OCI-LY7 (cell line): Measurements from ENCODE around the gene CRAMP1. TPM values are rescaled to one million over a fixed set of nuclear protein-coding genes. Genes with fewer than 3 reads are reported as not detected.
"Not testable (repeated sequence)": the region's sequence is repeated elsewhere in the genome, so short reads cannot be mapped to it uniquely, and the experiment has no call there.

Source experiments
- BruUV-seq: library from RNA; stranded (reverse); fragments of 400-500 nt; replicated peaks from 2 replicates; lab custom pipeline; 2021; lab: Mats Ljungman, UMichigan
- CTCF ChIA-PET: fragments of 300-600 bp; sonication (Branson Sonifier 250); formaldehyde crosslinking; loops from one replicate; lab custom pipeline; 2022; ENCODE audit warnings: antibody characterized with exemption; ENCODE audit not compliant: unreplicated experiment; lab: Charles Lee
- POLR2A ChIA-PET: fragments of 300-600 bp; sonication (Branson Sonifier 250); formaldehyde crosslinking; loops from one replicate; lab custom pipeline; 2022; ENCODE audit warnings: antibody characterized with exemption; lab: Charles Lee
- DNase-seq: peaks from one replicate; pipeline ENCODE4 v3.0.0-alpha.2; 2015; ENCODE audit warnings: low spot score
- H2AFZ ChIP-seq: fragments of 200-600 bp; sonication (generic), shearing (Covaris generic); 2 replicates; pipeline ENCODE4 v1.6.1; 2014; ENCODE audit warnings: mild to moderate bottlenecking, antibody characterized with exemption, low read length, moderate library complexity
- H3K27ac ChIP-seq: fragments of 200-600 bp; sonication (generic); 2 replicates; pipeline ENCODE4 v1.5.1; 2014; ENCODE audit warnings: mixed run types, low read depth, mild to moderate bottlenecking, moderate library complexity, low read length, inconsistent platforms; ENCODE audit not compliant: poor library complexity, severe bottlenecking
- H3K36me3 ChIP-seq: fragments of 200-600 bp; sonication (generic); 2 replicates; pipeline ENCODE4 v1.6.1; 2014; ENCODE audit warnings: mild to moderate bottlenecking, antibody characterized with exemption, low read length, moderate library complexity, mixed read lengths; ENCODE audit not compliant: insufficient read depth
- H3K4me1 ChIP-seq: fragments of 200-600 bp; sonication (generic); 2 replicates; pipeline ENCODE4 v1.5.1; 2014; ENCODE audit warnings: mild to moderate bottlenecking, low read length; ENCODE audit not compliant: insufficient read depth, poor library complexity, severe bottlenecking
- H3K4me2 ChIP-seq: fragments of 200-600 bp; sonication (generic); 2 replicates; pipeline ENCODE4 v1.6.1; 2014; ENCODE audit warnings: mild to moderate bottlenecking, low read length
- H3K4me3 ChIP-seq: fragments of 200-600 bp; sonication (generic); 2 replicates; pipeline ENCODE4 v1.5.1; 2014; ENCODE audit warnings: mild to moderate bottlenecking, low read depth, low read length; ENCODE audit not compliant: poor library complexity, severe bottlenecking
- H3K79me2 ChIP-seq: fragments of 200-600 bp; sonication (generic); 2 replicates; pipeline ENCODE4 v1.6.1; 2016; ENCODE audit warnings: low read depth, mild to moderate bottlenecking, low read length, moderate library complexity, mixed read lengths; ENCODE audit not compliant: insufficient read depth
- H3K9me2 ChIP-seq: fragments of 200-600 bp; sonication (generic); 2 replicates; pipeline ENCODE4 v1.6.1; 2016; ENCODE audit warnings: mild to moderate bottlenecking, low read length, mixed read lengths; ENCODE audit not compliant: insufficient read depth
- H3K9me3 ChIP-seq: fragments of 200-600 bp; sonication (generic); 2 replicates; pipeline ENCODE4 v1.6.1; 2014; ENCODE audit warnings: mild to moderate bottlenecking, mixed run types, low read length, mixed read lengths
- H4K20me1 ChIP-seq: fragments of 200-600 bp; sonication (generic); 2 replicates; pipeline ENCODE4 v1.6.1; 2014; ENCODE audit warnings: mild to moderate bottlenecking, antibody characterized with exemption, low read length, moderate library complexity, mixed read lengths; ENCODE audit not compliant: insufficient read depth
- EZH2phosphoT487 ChIP-seq: fragments of 200-600 bp; sonication (generic); IDR thresholded peaks from 2 replicates; pipeline ENCODE4 v1.6.1; 2018; ENCODE audit warnings: low read depth, borderline replicate concordance, mild to moderate bottlenecking, mixed run types, antibody characterized with exemption, low read length, moderate library complexity, mixed read lengths
- intact Hi-C: fragments of 100-400 bp; cut with micrococcal nuclease; formaldehyde crosslinking; loops from one replicate; pipeline ENCODE4 v1.10.0; 2022; ENCODE audit not compliant: unreplicated experiment
- total RNA-seq, 2 experiments: library from RNA; depleted of rRNA in 1 of 2; stranded (reverse); fragments of >200 nt in 1 of 2; shearing (Covaris generic) in 1 of 2; gene quantifications; 2 replicates each; pipeline ENCODE4 v1.2.3, GENCODE V29; 2014 to 2022
- TF ChIP-seq, protein P1 (sequence below): fragments of 200-600 bp; sonication (generic); conservative IDR thresholded peaks from 2 replicates; pipeline ENCODE4 v1.5.1; 2014; ENCODE audit warnings: mild to moderate bottlenecking, antibody characterized with exemption, low read length, moderate library complexity, mixed read lengths

Gene CRAMP1
- total RNA-seq, 2 experiments from 2014 or later: 10.5 to 33.6 TPM

DNA sequence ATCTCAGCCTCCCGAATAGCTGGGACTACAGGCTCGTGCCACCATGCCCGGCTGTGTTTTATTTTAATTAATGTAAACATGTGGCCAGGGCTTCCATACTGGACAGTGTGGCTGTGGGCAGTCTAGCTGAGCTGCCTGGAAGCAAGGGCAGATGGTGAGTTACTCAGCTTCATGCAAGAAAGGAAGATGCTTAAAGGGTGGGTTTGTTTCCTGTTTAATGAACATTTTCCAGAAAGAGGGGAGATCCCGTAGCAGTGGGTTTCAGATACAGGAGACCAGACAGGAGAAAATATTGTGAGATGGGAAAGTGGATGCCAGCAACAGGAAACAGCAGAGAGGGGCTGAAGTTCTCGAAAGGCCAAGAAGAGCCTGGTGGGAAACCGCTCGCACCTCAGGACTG lies 101.2 kb downstream of the CRAMP1 start:
- no peak for DNase-seq
- no peaks in the 10 kb centered on the region for H3K9me2 ChIP-seq
- H3K9me3 ChIP-seq: no peaks in the 10 kb centered on the region
- peaks cover 17% of the 10 kb centered on the region; the same call in 1 of the 2 replicates for H3K36me3 ChIP-seq
- TF ChIP-seq EZH2phosphoT487: no peak
- TF ChIP-seq, protein P1, sequence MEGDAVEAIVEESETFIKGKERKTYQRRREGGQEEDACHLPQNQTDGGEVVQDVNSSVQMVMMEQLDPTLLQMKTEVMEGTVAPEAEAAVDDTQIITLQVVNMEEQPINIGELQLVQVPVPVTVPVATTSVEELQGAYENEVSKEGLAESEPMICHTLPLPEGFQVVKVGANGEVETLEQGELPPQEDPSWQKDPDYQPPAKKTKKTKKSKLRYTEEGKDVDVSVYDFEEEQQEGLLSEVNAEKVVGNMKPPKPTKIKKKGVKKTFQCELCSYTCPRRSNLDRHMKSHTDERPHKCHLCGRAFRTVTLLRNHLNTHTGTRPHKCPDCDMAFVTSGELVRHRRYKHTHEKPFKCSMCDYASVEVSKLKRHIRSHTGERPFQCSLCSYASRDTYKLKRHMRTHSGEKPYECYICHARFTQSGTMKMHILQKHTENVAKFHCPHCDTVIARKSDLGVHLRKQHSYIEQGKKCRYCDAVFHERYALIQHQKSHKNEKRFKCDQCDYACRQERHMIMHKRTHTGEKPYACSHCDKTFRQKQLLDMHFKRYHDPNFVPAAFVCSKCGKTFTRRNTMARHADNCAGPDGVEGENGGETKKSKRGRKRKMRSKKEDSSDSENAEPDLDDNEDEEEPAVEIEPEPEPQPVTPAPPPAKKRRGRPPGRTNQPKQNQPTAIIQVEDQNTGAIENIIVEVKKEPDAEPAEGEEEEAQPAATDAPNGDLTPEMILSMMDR: no peak
- peaks cover 91% of the 10 kb centered on the region for H3K79me2 ChIP-seq
- intact Hi-C loops: no loop called here
- H3K4me2 ChIP-seq: peak overlapping the region; percentile 95
- 0 out of 2 replicates have a peak, but pooled peaks cover under 1% of the 10 kb centered on the region for H4K20me1 ChIP-seq
- H3K4me1 ChIP-seq: peaks cover 67% of the 10 kb centered on the region
- H2AFZ ChIP-seq: peak overlapping the region; percentile 26; the same call in 1 of the 2 replicates
- H3K27ac ChIP-seq: peak overlapping the region; percentile 88
- ChIA-PET POLR2A (interaction anchor here (0.6 kb wide), 1 partner anchor 17 kb away, joined by 3 read pairs; no protein-coding TSS in a partner anchor), CTCF (no interaction called here)
- H3K4me3 ChIP-seq: peak overlapping the region; percentile 64
- BruUV-seq: TSS peak; percentile 91

DNA sequence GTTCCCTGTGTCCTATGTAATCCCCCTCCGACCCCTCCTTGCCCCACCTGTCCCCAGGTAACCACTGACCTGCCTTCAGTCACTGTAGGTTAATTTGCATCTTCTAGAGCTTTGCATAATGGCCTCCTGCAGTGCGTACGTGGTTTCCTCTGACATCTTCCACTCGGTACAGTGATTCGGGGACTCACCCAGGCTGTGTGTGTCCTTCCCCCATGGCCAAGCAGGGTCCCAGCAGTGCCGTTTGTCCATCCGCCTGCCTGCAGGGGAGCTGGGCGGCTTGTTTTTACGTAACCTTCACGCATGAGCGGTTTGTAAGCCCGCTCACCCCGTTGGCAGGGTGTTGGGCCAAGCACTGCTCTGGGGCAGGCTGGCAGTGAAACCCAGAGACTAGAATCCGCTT lies 101.8 kb downstream of the CRAMP1 start:
- POLR2A ChIA-PET: interaction anchor here (0.6 kb wide), 1 partner anchor 16 kb away, joined by 3 read pairs; no protein-coding TSS in a partner anchor
- no peaks in the 10 kb centered on the region for H3K9me3 ChIP-seq
- intact Hi-C loops: no loop called here
- CTCF ChIA-PET: no interaction called here
- H3K9me2 ChIP-seq: no peaks in the 10 kb centered on the region
- H3K36me3 ChIP-seq: peaks cover 11% of the 10 kb centered on the region; the same call in 1 of the 2 replicates
- no TSS peak for BruUV-seq
- TF ChIP-seq, protein P1: no peak
- TF ChIP-seq EZH2phosphoT487: no peak
- H2AFZ ChIP-seq: peak overlapping the region; percentile 26; the same call in 1 of the 2 replicates
- DNase-seq: peak; percentile 65
- peak overlapping the region; percentile 88 for H3K27ac ChIP-seq
- H3K79me2 ChIP-seq: peaks cover 91% of the 10 kb centered on the region
- H3K4me3 ChIP-seq: peak overlapping the region; percentile 64
- peaks cover 68% of the 10 kb centered on the region for H3K4me1 ChIP-seq
- no peaks in the 10 kb centered on the region for H4K20me1 ChIP-seq
- peak overlapping the region; percentile 95 for H3K4me2 ChIP-seq

DNA sequence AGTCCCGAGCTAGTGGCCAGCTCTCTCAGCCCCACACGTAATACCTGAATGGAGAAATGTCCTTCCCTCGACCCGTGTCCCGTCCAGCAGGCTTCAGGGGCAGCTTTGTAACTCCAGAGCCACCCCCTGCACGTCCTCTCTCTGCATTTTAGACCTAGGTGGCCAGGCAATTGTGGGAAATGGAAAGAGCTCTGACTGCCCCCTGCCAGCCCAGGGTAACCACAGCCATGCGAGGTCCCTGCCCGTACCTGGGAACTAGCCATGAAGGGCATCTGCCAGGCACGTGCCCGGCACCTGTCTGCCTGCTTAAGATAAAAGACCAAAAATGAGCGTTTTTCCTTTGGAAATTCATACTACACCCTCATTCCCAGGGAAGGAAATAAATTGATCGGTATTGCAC lies 103.1 kb downstream of the CRAMP1 start:
- CTCF ChIA-PET: no interaction called here
- POLR2A ChIA-PET: no interaction called here
- Histone ChIP-seq H3K4me3 (no peak overlapping the region), H3K79me2 (peaks cover 82% of the 10 kb centered on the region), H4K20me1 (no peaks in the 10 kb centered on the region), H3K4me1 (peaks cover 74% of the 10 kb centered on the region), H3K36me3 (peaks cover 11% of the 10 kb centered on the region; the same call in 1 of the 2 replicates), H3K27ac (no peak overlapping the region), H3K4me2 (no peak overlapping the region), H2AFZ (no peak overlapping the region), H3K9me2 (no peaks in the 10 kb centered on the region), H3K9me3 (no peaks in the 10 kb centered on the region)
- intact Hi-C loops: no loop called here
- TF ChIP-seq EZH2phosphoT487: no peak
- TF ChIP-seq, protein P1: no peak
- BruUV-seq: no TSS peak
- DNase-seq: no peak

DNA sequence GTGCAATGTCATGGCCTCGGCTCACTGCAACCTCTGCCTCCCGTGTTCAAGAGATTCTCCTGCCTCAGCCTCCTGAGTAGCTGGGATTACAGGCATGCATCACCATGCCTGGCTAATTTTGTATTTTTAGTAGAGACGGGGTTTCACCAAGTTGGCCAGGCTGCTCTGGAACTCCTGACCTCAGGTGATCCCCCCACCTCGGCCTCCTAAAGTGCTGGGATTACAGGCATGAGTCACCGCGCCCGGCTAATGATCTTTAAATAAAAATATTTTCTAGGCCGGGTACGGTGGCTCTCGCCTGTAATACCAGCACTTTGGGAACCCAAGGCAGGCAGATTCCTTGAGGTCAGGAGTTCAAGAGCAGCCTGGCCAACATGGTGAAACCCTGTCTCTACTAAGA lies 106.1 kb downstream of the CRAMP1 start:
- DNase-seq, H3K9me2 ChIP-seq, H2AFZ ChIP-seq, H3K4me3 ChIP-seq, H3K27ac ChIP-seq, H3K9me3 ChIP-seq, H3K4me2 ChIP-seq, CTCF ChIA-PET, H4K20me1 ChIP-seq, BruUV-seq, intact Hi-C loops: not testable (repeated sequence)
- Histone ChIP-seq H3K79me2 (peaks cover 62% of the 10 kb centered on the region), H3K36me3 (peaks cover 15% of the 10 kb centered on the region; the same call in 1 of the 2 replicates), H3K4me1 (peaks cover 46% of the 10 kb centered on the region)
- POLR2A ChIA-PET: interaction anchor here (0.7 kb wide), 1 partner anchor 40 kb away, joined by 3 read pairs; the partner anchor contains the start of gene JPT2
